Calu3 (cell line): Measurements from ENCODE around the gene ERCC2. TPM values are rescaled to one million over a fixed set of nuclear protein-coding genes. Genes with fewer than 3 reads are reported as not detected.

Experiments used
- BruUV-seq: library from RNA; stranded (reverse); fragments of 400-500 nt; replicated peaks from 2 replicates; lab custom pipeline; 2021; lab: Mats Ljungman, UMichigan
- CTCF ChIA-PET: fragments of 300-600 bp; sonication (Branson Sonifier 250); formaldehyde crosslinking; loops from one replicate; lab custom pipeline; 2022; ENCODE audit warnings: antibody characterized with exemption; lab: Charles Lee
- DNase-seq: peaks from one replicate; pipeline ENCODE4 v3.0.0; 2022
- H3K27ac Mint-ChIP-seq: one replicate; pipeline ENCODE4 v1.8.0; 2022; ENCODE audit warnings: mixed read lengths; ENCODE audit not compliant: unreplicated experiment
- H3K27me3 Mint-ChIP-seq: one replicate; pipeline ENCODE4 v1.8.0; 2022; ENCODE audit warnings: mixed read lengths; ENCODE audit not compliant: unreplicated experiment
- H3K36me3 Mint-ChIP-seq: one replicate; pipeline ENCODE4 v1.8.0; 2022; ENCODE audit warnings: mild to moderate bottlenecking, moderate library complexity, mixed read lengths; ENCODE audit not compliant: insufficient read depth, unreplicated experiment
- H3K4me1 Mint-ChIP-seq: one replicate; pipeline ENCODE4 v1.8.0; 2022; ENCODE audit warnings: mild to moderate bottlenecking, low read depth, mixed read lengths; ENCODE audit not compliant: unreplicated experiment
- H3K4me3 Mint-ChIP-seq: one replicate; pipeline ENCODE4 v1.8.0; 2022; ENCODE audit warnings: mild to moderate bottlenecking, low read depth, moderate library complexity, mixed read lengths; ENCODE audit not compliant: unreplicated experiment
- H3K9me3 Mint-ChIP-seq: one replicate; pipeline ENCODE4 v1.8.0; 2022; ENCODE audit warnings: low read depth, mixed read lengths; ENCODE audit not compliant: unreplicated experiment
- CTCF ChIP-seq: fragments of 200-600 bp; IDR thresholded peaks from one replicate; pipeline ENCODE4 v1.8.0; 2022; ENCODE audit warnings: antibody characterized with exemption; ENCODE audit not compliant: unreplicated experiment
- intact Hi-C: fragments of 100-400 bp; cut with micrococcal nuclease; formaldehyde crosslinking; loops from one replicate; pipeline ENCODE4 v1.10.0; 2022; ENCODE audit not compliant: unreplicated experiment
- total RNA-seq: library from RNA; stranded (reverse); gene quantifications from 2 replicates; pipeline ENCODE4 v1.2.3, GENCODE V29; 2022

The ERCC2 gene
- total RNA-seq, 1 experiment from 2014 or later: 56.4 TPM

GRCh38 chr19:45403781-45404556 lies 33.6 kb upstream of the ERCC2 start:
- Mint-ChIP-seq H3K4me3 (peak overlapping the region; percentile 92), H3K27ac (peak overlapping the region; percentile 89), H3K36me3 (peaks cover 78% of the 10 kb centered on the region), H3K9me3 (no peaks in the 10 kb centered on the region), H3K27me3 (no peaks in the 10 kb centered on the region), H3K4me1 (peaks cover 26% of the 10 kb centered on the region)
- intact Hi-C loops: loop anchor here (1.0 to 2.0 kb wide), 2 partner anchors 21 to 74 kb away; no protein-coding TSS in a partner anchor
- no TSS peak for BruUV-seq
- CTCF ChIA-PET: interaction anchor here (0.6 to 3.7 kb wide), 10 partner anchors 10 to 226 kb away, joined by 3 to 55 read pairs (median 7); partner anchors contain the start of genes BLOC1S3, ERCC1 and TRAPPC6A
- peak; percentile 90 for TF ChIP-seq CTCF
- peak; percentile 97 for DNase-seq

- intact Hi-C loops: loop anchor here (1.0 kb wide), 1 partner anchor 75 kb away; no protein-coding TSS in a partner anchor
- Mint-ChIP-seq H3K4me3 (peak overlapping the region; percentile 92), H3K4me1 (peaks cover 19% of the 10 kb centered on the region), H3K9me3 (no peaks in the 10 kb centered on the region), H3K36me3 (peaks cover 79% of the 10 kb centered on the region), H3K27me3 (no peaks in the 10 kb centered on the region), H3K27ac (peak overlapping the region; percentile 89)
- no peak for TF ChIP-seq CTCF
- DNase-seq: no peak
- BruUV-seq: no TSS peak
- CTCF ChIA-PET: interaction anchor here (0.6 to 3.7 kb wide), 9 partner anchors 10 to 239 kb away, joined by 3 to 55 read pairs (median 7); partner anchors contain the start of genes BLOC1S3, ERCC1 and TRAPPC6A
Observed at GRCh38 chr19:45403272-45403671, 32.9 kb upstream of the ERCC2 start.

- Mint-ChIP-seq H3K4me1 (peaks cover 15% of the 10 kb centered on the region), H3K36me3 (peaks cover 76% of the 10 kb centered on the region), H3K9me3 (no peaks in the 10 kb centered on the region), H3K27me3 (no peaks in the 10 kb centered on the region), H3K27ac (peak overlapping the region; percentile 89), H3K4me3 (peak overlapping the region; percentile 92)
- TF ChIP-seq CTCF: peak; percentile 85
- CTCF ChIA-PET: interaction anchor here (0.5 to 3.7 kb wide), 19 partner anchors 9 to 492 kb away, joined by 3 to 55 read pairs (median 4); partner anchors contain the start of genes ERCC1 and FOSB
- DNase-seq: peak; percentile 91
- no TSS peak for BruUV-seq
- intact Hi-C loops: loop anchor here (1.0 kb wide), 1 partner anchor 76 kb away; no protein-coding TSS in a partner anchor
Observed at GRCh38 chr19:45402298-45403061, 32.1 kb upstream of the ERCC2 start.

GRCh38 chr19:45401815-45402214 lies 31.4 kb upstream of the ERCC2 start:
- no peak for TF ChIP-seq CTCF
- DNase-seq: no peak
- CTCF ChIA-PET: interaction anchor here (0.6 to 3.7 kb wide), 14 partner anchors 8 to 276 kb away, joined by 3 to 55 read pairs (median 4); partner anchors contain the start of gene ERCC1
- Mint-ChIP-seq H3K27me3 (no peaks in the 10 kb centered on the region), H3K36me3 (peaks cover 74% of the 10 kb centered on the region), H3K9me3 (no peaks in the 10 kb centered on the region), H3K4me3 (peak overlapping the region; percentile 92), H3K4me1 (peaks cover 15% of the 10 kb centered on the region), H3K27ac (peak overlapping the region; percentile 89)
- no TSS peak for BruUV-seq
- intact Hi-C loops: no loop called here
